Measurements from ENCODE around the gene SYNE1.

- no peak for TF ChIP-seq POLR2A (IDR thresholded peaks at IDR 0.05)
- TF ChIP-seq CTCF (IDR thresholded peaks at IDR 0.05): no peak
Measured at GRCh38 chr6:152091201-152091600, 546.0 kb downstream of the SYNE1 start.

All from heart left ventricle (tissue), 13 donors.